PC-9 (cell line): ENCODE data around the gene EPHB2.

Source experiments
- CTCF ChIP-seq: fragments of 200-600 bp; sonication (generic); conservative IDR thresholded peaks from 2 replicates; pipeline ENCODE4 v1.6.1; 2017; ENCODE audit warnings: mixed run types, antibody characterized with exemption, mild to moderate bottlenecking, moderate library complexity
- EZH2 ChIP-seq: fragments of 200-600 bp; sonication (generic); IDR thresholded peaks from 2 replicates; pipeline ENCODE4 v1.8.0; 2017; ENCODE audit warnings: antibody characterized with exemption, low read depth

DNA sequence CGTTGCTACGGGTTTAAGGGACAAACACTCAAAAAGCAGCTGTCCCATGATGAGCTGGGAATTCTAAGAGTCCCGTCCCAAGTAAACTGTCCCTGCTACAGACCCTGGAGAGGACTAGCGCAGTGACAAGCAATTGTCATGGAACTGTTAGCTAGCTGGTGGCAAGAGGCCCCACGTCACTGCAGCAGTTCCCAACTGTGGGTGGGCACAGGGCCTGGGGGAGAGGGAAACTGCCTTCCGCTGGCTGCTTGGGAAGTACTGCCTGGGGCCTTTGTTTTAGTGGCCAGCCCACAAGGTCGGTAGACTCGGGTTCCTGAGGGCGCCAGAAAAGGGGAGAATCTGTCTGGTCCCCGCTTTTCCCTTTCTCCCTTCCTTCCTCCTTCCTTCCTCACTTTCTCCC is 164.6 kb downstream of the EPHB2 start:
- no peak for TF ChIP-seq CTCF
- TF ChIP-seq EZH2: no peak
